Mucosa of rectum (tissue), 2 donors: ENCODE data around the gene VPS13D.
"Not testable (repeated sequence)": the region's sequence is repeated elsewhere in the genome, so short reads cannot be mapped to it uniquely, and the experiment has no call there.

Source experiments
- H3K27ac ChIP-seq, 2 donors: one replicate each; pipeline ENCODE4 v1.7.0; 2013; ENCODE audit warnings: inconsistent platforms in 2 of 2, low read depth in 2 of 2, low read length in 2 of 2
- H3K27me3 ChIP-seq, 2 donors: one replicate each; pipeline ENCODE4 v1.7.0; 2013; ENCODE audit warnings: low read length in 2 of 2; ENCODE audit not compliant: control insufficient read depth in 2 of 2, insufficient read depth in 2 of 2
- H3K36me3 ChIP-seq, 2 donors: one replicate each; pipeline ENCODE4 v1.7.0; 2013; ENCODE audit warnings: low read length in 2 of 2; ENCODE audit not compliant: control insufficient read depth in 2 of 2, insufficient read depth in 2 of 2
- H3K4me1 ChIP-seq, 2 donors: one replicate each; pipeline ENCODE4 v1.7.0; 2013; ENCODE audit warnings: low read length in 2 of 2, mild to moderate bottlenecking in 1 of 2; ENCODE audit not compliant: control insufficient read depth in 2 of 2, insufficient read depth in 2 of 2
- H3K4me3 ChIP-seq, 2 donors: one replicate each; pipeline ENCODE4 v1.7.0; 2013; ENCODE audit warnings: low read length in 2 of 2
- H3K9ac ChIP-seq, 2 donors: one replicate each; pipeline ENCODE4 v1.7.0; 2013; ENCODE audit warnings: low read length in 2 of 2, low read depth in 1 of 2, mild to moderate bottlenecking in 1 of 2
- H3K9me3 ChIP-seq, 2 donors: one replicate each; pipeline ENCODE4 v1.7.0; 2013; ENCODE audit warnings: low read length in 2 of 2; ENCODE audit not compliant: control insufficient read depth in 2 of 2
- donor health status: healthy.
- donor health status: Normal muscosa, but diverticular disease.

The VPS13D gene

GRCh38 chr1:12522780-12523179 is 292.9 kb downstream of the VPS13D start:
- H3K27ac ChIP-seq, H3K4me3 ChIP-seq, H3K36me3 ChIP-seq, H3K9ac ChIP-seq, H3K9me3 ChIP-seq, H3K27me3 ChIP-seq: not testable (repeated sequence)
- peaks cover 11 to 12% of the 10 kb centered on the region in 2 donors for H3K4me1 ChIP-seq

GRCh38 chr1:12524266-12524665 is 294.4 kb downstream of the VPS13D start:
- H3K4me1 ChIP-seq: peaks cover 21 to 22% of the 10 kb centered on the region in 2 donors
- no peak overlapping the region for H3K9ac ChIP-seq
- no peak overlapping the region for H3K4me3 ChIP-seq
- H3K27ac ChIP-seq: no peak overlapping the region
- H3K36me3 ChIP-seq: no peaks in the 10 kb centered on the region
- H3K27me3 ChIP-seq: no peaks in the 10 kb centered on the region
- H3K9me3 ChIP-seq: no peaks in the 10 kb centered on the region

GRCh38 chr1:12525311-12526181 is 295.7 kb downstream of the VPS13D start:
- Histone ChIP-seq H3K36me3 (no peaks in the 10 kb centered on the region), H3K9ac (no peak overlapping the region), H3K27me3 (no peaks in the 10 kb centered on the region), H3K27ac (no peak overlapping the region), H3K4me1 (peaks cover 20 to 31% of the 10 kb centered on the region in 2 donors), H3K9me3 (no peaks in the 10 kb centered on the region), H3K4me3 (no peak overlapping the region)

- Histone ChIP-seq H3K27me3 (no peaks in the 10 kb centered on the region), H3K36me3 (no peaks in the 10 kb centered on the region), H3K4me3 (no peak overlapping the region), H3K4me1 (peaks cover 20 to 33% of the 10 kb centered on the region in 2 donors), H3K27ac (no peak overlapping the region), H3K9me3 (no peaks in the 10 kb centered on the region), H3K9ac (no peak overlapping the region)
These were observed 297.7 kb downstream of the VPS13D start for GRCh38 chr1:12527564-12527963.

GRCh38 chr1:12528021-12528852 is 298.4 kb downstream of the VPS13D start:
- peak overlapping the region; percentile 67 to 68 for H3K27ac ChIP-seq
- H3K27me3 ChIP-seq: no peaks in the 10 kb centered on the region
- H3K9ac ChIP-seq: peak overlapping the region in 1 of 2 donors; percentile 32
- H3K36me3 ChIP-seq: no peaks in the 10 kb centered on the region
- H3K4me1 ChIP-seq: peaks cover 20 to 33% of the 10 kb centered on the region in 2 donors
- peak overlapping the region in 1 of 2 donors; percentile 13 for H3K4me3 ChIP-seq
- H3K9me3 ChIP-seq: no peaks in the 10 kb centered on the region

- Histone ChIP-seq H3K27ac (peak overlapping the region; percentile 37 to 58), H3K4me1 (peaks cover 20 to 33% of the 10 kb centered on the region in 2 donors), H3K9ac (no peak overlapping the region), H3K4me3 (peak overlapping the region in 1 of 2 donors; percentile 13), H3K36me3 (no peaks in the 10 kb centered on the region), H3K9me3 (no peaks in the 10 kb centered on the region), H3K27me3 (no peaks in the 10 kb centered on the region)
These were observed 299.9 kb downstream of the VPS13D start for GRCh38 chr1:12529640-12530174.

GRCh38 chr1:12530462-12531178 is 300.8 kb downstream of the VPS13D start:
- Histone ChIP-seq H3K4me3 (no peak overlapping the region), H3K4me1 (peaks cover 20 to 29% of the 10 kb centered on the region in 2 donors), H3K27me3 (no peaks in the 10 kb centered on the region), H3K9ac (no peak overlapping the region), H3K27ac (no peak overlapping the region), H3K9me3 (no peaks in the 10 kb centered on the region), H3K36me3 (no peaks in the 10 kb centered on the region)

- H3K27me3 ChIP-seq: no peaks in the 10 kb centered on the region
- H3K4me3 ChIP-seq: no peak overlapping the region
- H3K27ac ChIP-seq: no peak overlapping the region
- peaks cover 20 to 29% of the 10 kb centered on the region in 2 donors for H3K4me1 ChIP-seq
- no peaks in the 10 kb centered on the region for H3K36me3 ChIP-seq
- H3K9me3 ChIP-seq: no peaks in the 10 kb centered on the region
- H3K9ac ChIP-seq: no peak overlapping the region
These were observed 301.3 kb downstream of the VPS13D start for GRCh38 chr1:12531179-12531499.

- Histone ChIP-seq H3K4me1 (peaks cover 16 to 27% of the 10 kb centered on the region in 2 donors), H3K27me3 (no peaks in the 10 kb centered on the region), H3K9me3 (no peaks in the 10 kb centered on the region)
These were observed 302.8 kb downstream of the VPS13D start for GRCh38 chr1:12532405-12533315.

More at GRCh38 chr1:12532405-12533315, 302.8 kb downstream of the VPS13D start:
- no peak overlapping the region for H3K4me3 ChIP-seq
- no peak overlapping the region for H3K27ac ChIP-seq
- no peak overlapping the region for H3K9ac ChIP-seq
- no peaks in the 10 kb centered on the region for H3K36me3 ChIP-seq
